ENCODE measurements around the gene AKNAD1. TPM values are rescaled to one million over a fixed set of nuclear protein-coding genes. Genes with fewer than 3 reads are reported as not detected.

The AKNAD1 gene
- total RNA-seq, 1 donor from 2014 or later = 1.3 TPM

- ATAC-seq (no peak), DNase-seq (no peak)
- H3K9me3 ChIP-seq = no peaks in the 10 kb centered on the region
- TF ChIP-seq CTCF (IDR thresholded peaks at IDR 0.05) = no peak
- H3K4me1 ChIP-seq = peaks cover 17% of the 10 kb centered on the region
- no peaks in the 10 kb centered on the region for H3K27me3 ChIP-seq (ENCODE audit: low read depth)
- intact Hi-C loops (cut with DNase I) = no loop called here
- no peak overlapping the region for H3K4me3 ChIP-seq
- no peak overlapping the region for H3K27ac ChIP-seq
- H3K36me3 ChIP-seq = no peaks in the 10 kb centered on the region
Measured at GRCh38 chr1:108817811-108818210, 39.1 kb downstream of the AKNAD1 start.

- H3K4me1 ChIP-seq = peaks cover 17% of the 10 kb centered on the region
- H3K4me3 ChIP-seq = peak overlapping the region; percentile 9
- intact Hi-C loops (cut with DNase I) = no loop called here
- H3K27me3 ChIP-seq (ENCODE audit: low read depth) = no peaks in the 10 kb centered on the region
- no peaks in the 10 kb centered on the region for H3K9me3 ChIP-seq
- H3K36me3 ChIP-seq = peaks cover under 1% of the 10 kb centered on the region
- TF ChIP-seq CTCF (IDR thresholded peaks at IDR 0.05) = no peak
- ATAC-seq (peak; percentile 65 to 72), DNase-seq (no peak)
- peak overlapping the region; percentile 76 for H3K27ac ChIP-seq
Measured at GRCh38 chr1:108817016-108817415, 39.9 kb downstream of the AKNAD1 start.

GRCh38 chr1:108816049-108816893 lies 40.6 kb downstream of the AKNAD1 start:
- no peaks in the 10 kb centered on the region for H3K9me3 ChIP-seq
- TF ChIP-seq CTCF (IDR thresholded peaks at IDR 0.05) = no peak
- H3K4me3 ChIP-seq = peak overlapping the region; percentile 9
- H3K27me3 ChIP-seq (ENCODE audit: low read depth) = no peaks in the 10 kb centered on the region
- ATAC-seq (peak; percentile 72 to 88), DNase-seq (peak; percentile 55)
- H3K4me1 ChIP-seq = peaks cover 17% of the 10 kb centered on the region
- intact Hi-C loops (cut with DNase I) = no loop called here
- H3K36me3 ChIP-seq = peaks cover 8% of the 10 kb centered on the region
- H3K27ac ChIP-seq = peak overlapping the region; percentile 76

GRCh38 chr1:108815566-108815965 lies 41.3 kb downstream of the AKNAD1 start:
- intact Hi-C loops (cut with DNase I) = no loop called here
- H3K9me3 ChIP-seq = no peaks in the 10 kb centered on the region

More at GRCh38 chr1:108815566-108815965, 41.3 kb downstream of the AKNAD1 start:
- Histone ChIP-seq H3K4me3 (no peak overlapping the region), H3K36me3 (peaks cover 15% of the 10 kb centered on the region), H3K4me1 (peaks cover 17% of the 10 kb centered on the region), H3K27me3 (ENCODE audit: low read depth) (no peaks in the 10 kb centered on the region), H3K27ac (peak overlapping the region; percentile 76)
- DNase-seq (no peak), ATAC-seq (no peak)
- TF ChIP-seq CTCF (IDR thresholded peaks at IDR 0.05) = no peak

All from lower lobe of right lung (tissue), 2 donors.